Activated CD4-positive, alpha-beta memory T cell treated with anti-CD3 and anti-CD28 coated beads for 36 hours (primary cell): ENCODE data around the gene SNX22. TPM values are rescaled to one million over a fixed set of nuclear protein-coding genes. Genes with fewer than 3 reads are reported as not detected.
"Not testable (repeated sequence)": the region's sequence is repeated elsewhere in the genome, so short reads cannot be mapped to it uniquely, and the experiment has no call there.

Source experiments
- CTCF ChIA-PET: fragments of 350-600 bp; sonication (Branson Sonifier 250); formaldehyde crosslinking; loops from one replicate; lab custom pipeline; 2021; ENCODE audit warnings: antibody characterized with exemption, inconsistent platforms; lab: Charles Lee
- POLR2A ChIA-PET: fragments of 350-600 bp; sonication (Branson Sonifier 250); formaldehyde crosslinking; loops from one replicate; lab custom pipeline; 2021; ENCODE audit warnings: antibody characterized with exemption; lab: Charles Lee
- DNase-seq: peaks from one replicate; pipeline ENCODE4 v3.0.0-alpha.2; 2020
- H3K27ac Mint-ChIP-seq: one replicate; pipeline ENCODE4 v1.8.0; 2021; ENCODE audit warnings: mixed read lengths
- H3K27me3 Mint-ChIP-seq: one replicate; pipeline ENCODE4 v1.8.0; 2021; ENCODE audit warnings: mixed read lengths
- H3K36me3 Mint-ChIP-seq: one replicate; pipeline ENCODE4 v1.8.0; 2021; ENCODE audit warnings: mixed read lengths
- H3K4me1 Mint-ChIP-seq: one replicate; pipeline ENCODE4 v1.8.0; 2021; ENCODE audit warnings: low read depth, mixed read lengths
- H3K4me3 Mint-ChIP-seq: one replicate; pipeline ENCODE4 v1.8.0; 2021; ENCODE audit warnings: mild to moderate bottlenecking, mixed read lengths
- H3K9me3 Mint-ChIP-seq: one replicate; pipeline ENCODE4 v1.8.0; 2021; ENCODE audit warnings: mixed read lengths
- intact Hi-C: fragments of 100-400 bp; cut with micrococcal nuclease; formaldehyde crosslinking; loops from one replicate; pipeline ENCODE4 v1.15.1; 2023
- total RNA-seq, 2 experiments: library from RNA; stranded (reverse); gene quantifications; one replicate each; pipeline ENCODE4 v1.2.3, GENCODE V29; 2021

SNX22 gene
- total RNA-seq, result under 1 TPM; 0.38 to 0.68 TPM

- Mint-ChIP-seq H3K9me3 (no peaks in the 10 kb centered on the region), H3K4me1 (peaks cover 22% of the 10 kb centered on the region), H3K36me3 (peaks cover 14% of the 10 kb centered on the region), H3K4me3 (peak within 1 kb of the TSS; percentile 70), H3K27me3 (peaks cover 14% of the 10 kb centered on the region), H3K27ac (no peak within 1 kb of the TSS)
- intact Hi-C loops, result loop anchor here (5.0 kb wide), 1 partner anchor 40 kb away; no protein-coding TSS in a partner anchor
- POLR2A ChIA-PET, result no interaction called here
- CTCF ChIA-PET, result interaction anchor here (1.4 to 3.6 kb wide), 6 partner anchors 12 to 59 kb away, joined by 3 to 61 read pairs (median 8); partner anchors contain the start of genes CIAO2A and PPIB
- DNase-seq, result peak; percentile 17
Observed at GRCh38 chr15:64151727-64152506, at the start of gene SNX22. TSS of gene SNX22 (plus strand) at chr15:64151731. CDS start at chr15:64151776, 45 bp downstream.

- Mint-ChIP-seq H3K4me3 (no peak overlapping the region), H3K27ac (no peak overlapping the region), H3K36me3 (peaks cover 5% of the 10 kb centered on the region), H3K27me3 (no peaks in the 10 kb centered on the region), H3K9me3 (no peaks in the 10 kb centered on the region), H3K4me1 (peaks cover 48% of the 10 kb centered on the region)
- POLR2A ChIA-PET, result no interaction called here
- DNase-seq, result no peak
- CTCF ChIA-PET, result no interaction called here
- intact Hi-C loops, result no loop called here
Observed at GRCh38 chr15:64102497-64102896, 49.0 kb upstream of the SNX22 start.

GRCh38 chr15:64105113-64105704, 46.3 kb upstream of the SNX22 start:
- intact Hi-C loops, result no loop called here
- Mint-ChIP-seq H3K4me1 (peaks cover 39% of the 10 kb centered on the region), H3K9me3 (no peaks in the 10 kb centered on the region), H3K27me3 (no peaks in the 10 kb centered on the region), H3K36me3 (peaks cover 5% of the 10 kb centered on the region), H3K4me3 (no peak overlapping the region), H3K27ac (no peak overlapping the region)
- CTCF ChIA-PET, result interaction anchor here (1.1 to 1.6 kb wide), 2 partner anchors 9 to 353 kb away, joined by 3 read pairs; partner anchors contain the start of gene SNX1
- POLR2A ChIA-PET, result no interaction called here
- no peak for DNase-seq

- H3K4me1 Mint-ChIP-seq, result peaks cover 54% of the 10 kb centered on the region
- H3K27ac Mint-ChIP-seq, result no peak overlapping the region
- H3K9me3 Mint-ChIP-seq, result no peaks in the 10 kb centered on the region
- ChIA-PET POLR2A (no interaction called here), CTCF (no interaction called here)
- peaks cover 5% of the 10 kb centered on the region for H3K36me3 Mint-ChIP-seq
- intact Hi-C loops, result no loop called here
- DNase-seq, result no peak
- no peak overlapping the region for H3K4me3 Mint-ChIP-seq
- no peaks in the 10 kb centered on the region for H3K27me3 Mint-ChIP-seq
Observed at GRCh38 chr15:64107337-64107736, 44.2 kb upstream of the SNX22 start.

- POLR2A ChIA-PET, result interaction anchor here (1.7 kb wide), 1 partner anchor 17 kb away, joined by 7 read pairs; the partner anchor contains the start of gene CIAO2A
- H3K27ac Mint-ChIP-seq, H3K9me3 Mint-ChIP-seq, H3K4me3 Mint-ChIP-seq, H3K27me3 Mint-ChIP-seq, DNase-seq: not testable (repeated sequence)
- CTCF ChIA-PET, result interaction anchor here (1.3 kb wide), 1 partner anchor 43 kb away, joined by 4 read pairs; no protein-coding TSS in a partner anchor
- peaks cover 22% of the 10 kb centered on the region for H3K36me3 Mint-ChIP-seq
- peaks cover 47% of the 10 kb centered on the region for H3K4me1 Mint-ChIP-seq
- intact Hi-C loops, result loop anchor here (2.0 to 5.0 kb wide), 2 partner anchors 17 to 42 kb away; partner anchors contain the start of genes CIAO2A and SNX22
Observed at GRCh38 chr15:64110108-64110701, 41.3 kb upstream of the SNX22 start.

- H3K4me3 Mint-ChIP-seq, result no peak overlapping the region
- no peaks in the 10 kb centered on the region for H3K9me3 Mint-ChIP-seq
- H3K27me3 Mint-ChIP-seq, result no peaks in the 10 kb centered on the region
- H3K4me1 Mint-ChIP-seq, result peaks cover 43% of the 10 kb centered on the region
- H3K27ac Mint-ChIP-seq, result peak overlapping the region; percentile 20
- intact Hi-C loops, result loop anchor here (2.0 to 5.0 kb wide), 2 partner anchors 18 to 41 kb away; partner anchors contain the start of genes CIAO2A and SNX22
- ChIA-PET POLR2A (interaction anchor here (0.5 to 2.1 kb wide), 5 partner anchors 16 to 302 kb away, joined by 3 to 7 read pairs (median 3); partner anchors contain the start of genes CIAO2A, PPIB and SNX1), CTCF (interaction anchor here (1.3 kb wide), 1 partner anchor 42 kb away, joined by 4 read pairs; no protein-coding TSS in a partner anchor)
- DNase-seq, result no peak
- peaks cover 22% of the 10 kb centered on the region for H3K36me3 Mint-ChIP-seq
Observed at GRCh38 chr15:64110950-64111678, 40.4 kb upstream of the SNX22 start.

- no peaks in the 10 kb centered on the region for H3K9me3 Mint-ChIP-seq
- DNase-seq, result no peak
- CTCF ChIA-PET, result no interaction called here
- no peak overlapping the region for H3K27ac Mint-ChIP-seq
- H3K27me3 Mint-ChIP-seq, result no peaks in the 10 kb centered on the region
- H3K4me3 Mint-ChIP-seq, result no peak overlapping the region
- POLR2A ChIA-PET, result interaction anchor here (0.9 to 2.1 kb wide), 4 partner anchors 16 to 135 kb away, joined by 3 to 7 read pairs (median 5); partner anchors contain the start of genes CIAO2A, PPIB and SNX1
- intact Hi-C loops, result loop anchor here (2.0 to 5.0 kb wide), 2 partner anchors 19 to 41 kb away; partner anchors contain the start of genes CIAO2A and SNX22
- H3K36me3 Mint-ChIP-seq, result peaks cover 24% of the 10 kb centered on the region
- peaks cover 38% of the 10 kb centered on the region for H3K4me1 Mint-ChIP-seq
Observed at GRCh38 chr15:64111679-64112050, 39.9 kb upstream of the SNX22 start.

GRCh38 chr15:64112073-64112772, 39.3 kb upstream of the SNX22 start:
- Mint-ChIP-seq H3K4me1 (peaks cover 38% of the 10 kb centered on the region), H3K27me3 (no peaks in the 10 kb centered on the region), H3K27ac (peak overlapping the region; percentile 76), H3K4me3 (no peak overlapping the region), H3K9me3 (no peaks in the 10 kb centered on the region), H3K36me3 (peaks cover 28% of the 10 kb centered on the region)
- ChIA-PET CTCF (no interaction called here), POLR2A (interaction anchor here (0.9 to 2.1 kb wide), 4 partner anchors 17 to 135 kb away, joined by 3 to 7 read pairs (median 5); partner anchors contain the start of genes CIAO2A, PPIB and SNX1)
- intact Hi-C loops, result loop anchor here (5.0 kb wide), 1 partner anchor 40 kb away; the partner anchor contains the start of gene SNX22
- DNase-seq, result no peak

GRCh38 chr15:64112904-64113303, 38.6 kb upstream of the SNX22 start:
- peaks cover 31% of the 10 kb centered on the region for H3K36me3 Mint-ChIP-seq
- peak; percentile 28 for DNase-seq
- H3K27me3 Mint-ChIP-seq, result no peaks in the 10 kb centered on the region
- peak overlapping the region; percentile 76 for H3K27ac Mint-ChIP-seq
- no peaks in the 10 kb centered on the region for H3K9me3 Mint-ChIP-seq
- no peak overlapping the region for H3K4me3 Mint-ChIP-seq
- ChIA-PET POLR2A (interaction anchor here (2.1 kb wide), 1 partner anchor 50 kb away, joined by 7 read pairs; the partner anchor contains the start of gene PPIB), CTCF (interaction anchor here (0.8 kb wide), 1 partner anchor 12 kb away, joined by 3 read pairs; no protein-coding TSS in a partner anchor)
- H3K4me1 Mint-ChIP-seq, result peaks cover 38% of the 10 kb centered on the region
- intact Hi-C loops, result loop anchor here (5.0 kb wide), 1 partner anchor 39 kb away; the partner anchor contains the start of gene SNX22

- Mint-ChIP-seq H3K36me3 (peaks cover 46% of the 10 kb centered on the region), H3K9me3 (no peaks in the 10 kb centered on the region)
Observed at GRCh38 chr15:64117759-64118487, 33.6 kb upstream of the SNX22 start.

More at GRCh38 chr15:64117759-64118487, 33.6 kb upstream of the SNX22 start:
- POLR2A ChIA-PET, result no interaction called here
- no peak for DNase-seq
- H3K4me3 Mint-ChIP-seq, result no peak overlapping the region
- CTCF ChIA-PET, result interaction anchor here (1.1 to 3.3 kb wide), 2 partner anchors 36 to 50 kb away, joined by 3 to 12 read pairs; no protein-coding TSS in a partner anchor
- H3K4me1 Mint-ChIP-seq, result peaks cover 3% of the 10 kb centered on the region
- no peak overlapping the region for H3K27ac Mint-ChIP-seq
- no peaks in the 10 kb centered on the region for H3K27me3 Mint-ChIP-seq
- intact Hi-C loops, result no loop called here
